GM18520 (cell line): ENCODE measurements around the gene TUBA3D.
"Not testable (repeated sequence)": the region's sequence is repeated elsewhere in the genome, so short reads cannot be mapped to it uniquely, and the experiment has no call there.

Experiments used
- ATAC-seq: cut with Tn5 transposase; IDR thresholded peaks from one replicate; pipeline ENCODE4 v1.9.1; 2021; ENCODE audit not compliant: unreplicated experiment

The TUBA3D gene

DNA sequence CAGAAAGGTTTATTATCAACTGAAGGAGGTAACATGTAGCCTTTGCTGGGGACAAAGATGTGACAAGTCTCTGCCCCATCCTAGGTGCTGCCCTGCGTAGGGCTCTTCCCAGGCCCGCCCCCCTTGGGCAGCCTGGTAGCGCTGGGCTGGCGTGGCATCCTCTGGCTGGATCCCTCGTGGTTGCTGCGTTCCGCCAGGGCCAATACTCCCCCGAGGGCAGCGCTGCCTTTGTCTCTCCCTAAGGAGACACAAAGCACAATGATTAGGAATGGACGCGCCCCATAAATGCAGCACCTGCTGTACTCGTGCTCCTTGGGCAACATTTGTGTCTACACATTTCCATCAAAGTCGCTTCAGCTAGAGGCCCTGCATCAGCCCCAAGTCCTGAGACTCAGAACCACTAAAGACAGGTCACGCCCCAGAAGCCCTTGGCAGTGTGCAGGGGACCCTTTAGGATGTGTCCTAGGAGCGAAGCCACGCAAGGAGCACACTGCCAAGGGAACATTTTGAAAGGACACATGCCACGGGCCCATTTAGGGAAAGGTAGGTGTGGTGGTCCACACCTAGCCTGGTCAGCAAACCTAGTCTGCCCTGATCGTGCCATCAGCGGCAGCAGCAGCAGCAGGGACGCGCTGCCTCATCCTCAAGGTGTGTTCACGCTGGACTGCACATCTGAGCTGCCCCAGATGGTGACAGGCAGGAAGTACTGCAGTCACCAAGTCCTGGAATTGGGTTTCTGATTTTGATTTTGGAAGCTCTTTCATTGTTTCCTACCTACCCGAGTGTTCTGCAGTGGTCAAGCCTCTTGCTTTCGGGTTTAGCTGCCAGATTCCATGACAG lies 8.3 kb downstream of the TUBA3D start:
- ATAC-seq = not testable (repeated sequence)

- not testable (repeated sequence) for ATAC-seq
Observed at GRCh38 chr2:131484906-131485460, 9.1 kb downstream of the TUBA3D start.

GRCh38 chr2:131486201-131486902 lies 10.4 kb downstream of the TUBA3D start:
- ATAC-seq = not testable (repeated sequence)

DNA sequence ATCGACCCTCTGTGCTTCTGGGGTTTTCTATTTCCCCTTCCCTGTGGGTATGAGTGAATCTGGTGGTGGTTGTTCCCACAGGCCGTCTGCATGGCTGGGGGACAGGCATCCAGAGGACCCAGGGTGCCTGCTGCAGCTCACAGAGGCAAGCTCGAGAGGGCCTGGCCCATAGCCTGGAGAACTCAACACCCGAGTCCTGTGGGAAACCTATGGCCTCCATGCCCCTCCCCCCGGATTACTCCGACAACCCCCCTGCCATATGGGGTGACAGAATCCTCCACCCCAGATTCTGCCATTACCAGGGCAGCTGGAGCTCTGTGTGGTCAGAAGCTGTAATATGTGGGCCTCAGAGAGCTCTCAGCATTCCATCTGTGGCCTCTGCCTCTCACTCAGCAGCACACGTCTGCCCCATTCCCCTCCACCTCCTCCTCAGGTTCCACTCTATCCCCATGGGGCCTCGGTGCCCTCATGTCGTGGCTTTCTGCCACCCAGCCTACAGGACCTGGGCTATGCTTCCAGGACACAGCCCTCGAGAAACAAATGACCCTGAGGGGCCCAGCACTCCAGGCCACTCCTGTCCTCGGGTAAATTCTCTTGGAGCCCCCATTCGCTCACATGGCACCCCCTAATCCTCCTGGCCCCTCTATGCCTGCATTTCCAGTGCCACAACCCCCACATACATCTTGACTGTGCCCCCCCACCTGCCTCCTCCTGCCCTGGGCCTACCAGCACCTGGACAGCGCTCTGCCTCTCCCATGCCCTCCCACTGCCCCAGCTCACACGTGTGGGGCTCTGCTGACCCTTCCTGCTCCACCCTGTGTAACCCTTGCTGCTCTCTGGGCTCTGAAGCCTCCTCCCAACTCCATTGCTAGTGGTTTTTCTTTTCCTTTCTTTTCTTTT lies 12.6 kb downstream of the TUBA3D start:
- no peak for ATAC-seq

- ATAC-seq = not testable (repeated sequence)
Observed at GRCh38 chr2:131490616-131491468, 14.9 kb downstream of the TUBA3D start.

DNA sequence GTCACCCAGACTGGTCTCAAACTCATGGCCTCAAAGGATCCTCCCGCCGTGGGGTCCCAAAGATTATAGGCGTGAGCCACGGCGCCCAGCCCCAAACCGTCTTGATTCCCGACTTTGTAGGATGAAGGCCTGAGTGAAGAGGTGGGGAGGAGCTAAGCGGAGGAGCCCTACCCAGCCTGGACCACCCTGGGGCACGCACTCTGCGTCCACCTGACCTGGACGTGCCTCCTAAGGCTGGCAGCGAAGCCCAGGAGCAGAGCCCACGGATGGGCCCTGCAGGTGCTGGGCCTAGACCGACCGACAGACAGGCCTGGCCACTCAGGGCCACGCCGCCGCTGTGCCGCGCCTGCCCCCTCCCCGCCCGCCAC lies 15.5 kb downstream of the TUBA3D start:
- ATAC-seq = not testable (repeated sequence)

- ATAC-seq = peak; percentile 4
Observed at GRCh38 chr2:131492015-131492417, 16.1 kb downstream of the TUBA3D start, which contains the start of gene MZT2A. MZT2A (minus strand) TSS chr2:131492397; CDS start chr2:131492376, 21 bp downstream.

GRCh38 chr2:131492418-131493198 lies 16.7 kb downstream of the TUBA3D start:
- peak; percentile 62 for ATAC-seq

- ATAC-seq = peak; percentile 15
Observed at GRCh38 chr2:131493199-131493968, 17.5 kb downstream of the TUBA3D start.

DNA sequence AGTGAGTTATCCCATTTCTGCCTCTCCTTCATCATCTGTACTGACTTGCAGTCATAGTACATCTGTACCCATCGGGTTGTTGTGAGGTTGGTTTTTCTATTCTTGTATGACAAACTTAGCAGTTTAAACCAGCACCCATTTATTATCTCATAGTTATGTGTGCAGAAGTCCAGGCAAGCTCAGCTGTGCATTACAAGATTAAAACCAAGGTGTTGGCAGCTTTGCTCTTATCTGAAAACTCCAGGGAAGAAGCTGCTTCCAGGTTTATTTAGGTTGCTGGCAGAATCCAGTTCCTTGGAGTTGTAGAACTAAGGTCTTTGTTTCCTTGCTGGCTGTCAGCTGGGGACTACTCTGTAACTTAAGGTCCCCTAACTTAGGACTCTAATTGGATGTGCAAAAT lies 19.6 kb downstream of the TUBA3D start:
- not testable (repeated sequence) for ATAC-seq

DNA sequence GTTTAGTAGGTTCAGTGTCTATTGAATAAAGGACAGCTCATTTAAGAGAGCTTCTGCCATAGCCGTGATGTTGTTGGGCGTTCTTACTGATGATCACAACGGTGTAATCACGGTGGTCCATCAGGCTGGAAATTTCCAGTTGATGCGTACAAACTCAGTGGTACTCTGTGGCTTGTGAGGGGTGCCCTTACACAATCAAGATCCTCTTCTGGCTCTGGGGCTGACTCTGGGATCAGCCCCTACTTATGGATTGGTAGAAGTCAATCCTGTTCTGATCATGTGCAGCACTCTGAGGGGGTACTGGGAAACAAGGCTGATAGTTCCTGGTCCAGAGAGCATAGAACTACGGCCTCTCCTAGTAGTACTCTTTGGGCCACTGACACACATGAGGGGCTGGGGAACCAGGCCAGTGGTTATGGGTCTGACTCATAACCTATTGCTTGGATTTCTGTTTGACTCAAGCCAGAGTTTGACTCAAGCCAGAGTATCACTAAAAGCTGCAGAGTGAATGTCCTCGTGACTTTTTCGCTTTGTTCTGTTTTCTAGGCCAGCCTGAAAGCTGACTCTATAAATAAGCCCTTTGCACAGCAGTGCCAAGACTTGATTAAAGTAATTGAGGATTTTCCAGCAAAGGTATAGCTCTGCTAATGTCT lies 22.5 kb downstream of the TUBA3D start:
- ATAC-seq = peak; percentile 91

DNA sequence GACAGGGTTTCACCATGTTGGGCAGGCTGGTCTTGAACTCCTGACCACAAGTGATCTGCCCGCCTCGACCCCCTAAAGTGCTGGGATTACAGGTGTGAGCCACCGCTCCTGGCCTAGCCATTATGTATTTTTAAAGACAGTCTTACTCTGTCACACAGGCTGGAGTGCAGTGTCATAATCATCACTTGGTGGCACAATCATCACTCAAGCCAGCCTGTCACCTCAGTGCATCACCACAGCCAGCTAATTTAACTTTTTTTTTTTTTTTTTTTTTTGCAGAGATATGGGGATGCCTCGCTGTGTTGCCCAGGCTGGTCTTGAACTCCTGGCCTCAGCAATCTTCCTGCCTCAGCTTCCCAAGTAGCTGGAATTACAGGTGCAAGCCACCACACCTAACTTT lies 27.7 kb downstream of the TUBA3D start:
- ATAC-seq = not testable (repeated sequence)

- ATAC-seq = not testable (repeated sequence)
Observed at GRCh38 chr2:131504082-131504750, 28.3 kb downstream of the TUBA3D start.

DNA sequence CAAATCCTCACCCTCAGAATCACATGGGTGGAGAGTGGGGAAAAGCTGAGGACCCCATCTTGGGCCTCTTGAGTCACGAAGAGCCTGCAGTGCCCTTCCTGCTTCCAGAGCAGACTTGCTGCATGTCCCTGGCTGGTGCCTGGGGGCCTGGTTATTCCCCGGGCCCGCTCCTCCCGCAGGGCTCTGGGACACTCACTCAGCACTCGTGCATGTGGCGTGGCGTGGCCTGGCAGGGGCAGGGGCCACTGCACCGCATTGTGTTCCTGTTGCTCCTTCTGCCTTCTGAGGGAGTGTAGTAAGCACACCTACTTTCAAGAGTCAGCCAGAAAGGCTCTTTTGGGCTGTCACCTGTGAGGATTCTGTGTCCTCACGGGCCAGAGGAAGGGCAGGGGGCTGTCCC lies 33.7 kb downstream of the TUBA3D start:
- ATAC-seq = no peak

GRCh38 chr2:131511291-131511968 lies 35.5 kb downstream of the TUBA3D start:
- not testable (repeated sequence) for ATAC-seq

DNA sequence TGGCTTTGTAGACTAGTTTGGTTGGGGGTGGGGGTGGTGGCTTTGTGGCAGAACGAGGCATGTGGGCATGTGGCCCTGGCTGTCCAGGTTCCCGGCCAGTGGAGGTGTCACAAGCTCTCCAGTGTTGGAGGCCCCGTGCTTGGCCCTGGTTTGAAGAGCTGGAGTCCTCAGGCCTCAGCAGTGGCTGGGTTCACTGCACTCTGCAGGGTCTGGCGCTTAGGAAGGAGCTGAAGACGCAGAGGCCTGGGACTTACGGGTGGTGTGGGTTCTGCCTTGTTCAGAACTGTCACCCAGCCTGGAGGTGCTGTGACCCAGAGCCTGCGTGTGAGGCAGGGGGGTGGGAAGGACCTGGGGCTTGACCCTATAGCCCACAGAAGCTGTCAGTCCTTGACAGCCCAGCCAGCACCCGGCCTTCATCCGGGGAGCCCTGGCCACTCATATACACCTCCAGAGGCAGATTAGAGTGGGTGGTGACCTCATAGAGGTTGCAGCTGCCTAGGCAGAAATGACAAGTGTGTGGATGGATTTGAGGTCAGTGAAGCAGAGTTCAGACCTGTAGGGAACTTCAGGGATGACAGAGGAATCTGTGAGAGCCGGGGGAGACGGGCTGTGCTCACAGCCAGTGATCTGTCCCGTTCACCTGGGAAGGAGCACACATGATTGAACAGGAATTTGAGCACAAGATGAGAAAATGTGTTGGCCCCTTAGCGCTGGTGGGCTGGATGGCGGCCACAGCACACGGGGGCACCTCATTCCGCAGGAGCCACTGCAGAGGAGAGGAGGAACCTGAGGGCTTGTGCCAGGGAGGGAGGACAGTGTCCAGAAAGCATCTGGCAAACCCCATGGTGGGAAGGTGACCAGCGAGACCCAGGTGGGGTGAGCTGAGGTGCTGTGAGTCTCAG lies 36.3 kb downstream of the TUBA3D start:
- ATAC-seq = not testable (repeated sequence)
